Left renal pelvis (tissue), 4 donors: ENCODE measurements around the gene OTOP2. TPM values are rescaled to one million over a fixed set of nuclear protein-coding genes. Genes with fewer than 3 reads are reported as not detected.

Source experiments
- DNase-seq, 4 donors: peaks; one replicate each; pipeline ENCODE4 v3.0.0-alpha.2; 2013; ENCODE audit warnings: low read depth in 4 of 4, low spot score in 3 of 4
- polyA plus RNA-seq, 4 donors: library from polyadenylated mRNA; unstranded; fragments of 120-200 nt; gene quantifications; one replicate each; pipeline ENCODE4 v1.2.1, GENCODE V29; 2013; ENCODE audit not compliant: insufficient read length in 4 of 4

Gene OTOP2
- polyA plus RNA-seq: under 1 TPM in 1 of 4 donors, not detected in 3; 0.08 TPM

GRCh38 chr17:74924250-74924948 lies at the start of gene OTOP2:
Gene OTOP2, plus strand, starts transcription at chr17:74924273. Its CDS starts 360 bp downstream, at chr17:74924633.
- DNase-seq: no peak

GRCh38 chr17:74874615-74875037 lies 49.4 kb upstream of the OTOP2 start:
- DNase-seq: no peak

GRCh38 chr17:74875155-74875976 lies 48.7 kb upstream of the OTOP2 start:
- DNase-seq: no peak

GRCh38 chr17:74875977-74876593 lies 48.0 kb upstream of the OTOP2 start:
- DNase-seq: no peak

GRCh38 chr17:74877592-74878548 lies 46.2 kb upstream of the OTOP2 start:
- DNase-seq: no peak

GRCh38 chr17:74878658-74879057 lies 45.4 kb upstream of the OTOP2 start:
- no peak for DNase-seq

GRCh38 chr17:74879308-74879707 lies 44.8 kb upstream of the OTOP2 start:
- no peak for DNase-seq

GRCh38 chr17:74881073-74881472 lies 43.0 kb upstream of the OTOP2 start:
- no peak for DNase-seq

GRCh38 chr17:74882517-74883240 lies 41.4 kb upstream of the OTOP2 start:
- no peak for DNase-seq

GRCh38 chr17:74883241-74883745 lies 40.8 kb upstream of the OTOP2 start:
- no peak for DNase-seq

GRCh38 chr17:74888469-74888868 lies 35.6 kb upstream of the OTOP2 start:
- DNase-seq: no peak

GRCh38 chr17:74890554-74890953 lies 33.5 kb upstream of the OTOP2 start:
- DNase-seq: no peak

- no peak for DNase-seq
Observed at GRCh38 chr17:74892013-74892841, 31.8 kb upstream of the OTOP2 start.

GRCh38 chr17:74892974-74893911 lies 30.8 kb upstream of the OTOP2 start, which contains the start of gene FADS6:
Gene FADS6, minus strand, starts transcription at chr17:74893633. Its CDS starts 38 bp downstream, at chr17:74893595.
- no peak for DNase-seq

- no peak for DNase-seq
Observed at GRCh38 chr17:74893936-74894671, 30.0 kb upstream of the OTOP2 start.

GRCh38 chr17:74898376-74898946 lies 25.6 kb upstream of the OTOP2 start:
- no peak for DNase-seq
